Measurements from ENCODE around the gene HLA-F. TPM values are rescaled to one million over a fixed set of nuclear protein-coding genes. Genes with fewer than 3 reads are reported as not detected.

The HLA-F gene
- total RNA-seq, 2 experiments from 2014 or later: 216 to 229 TPM

DNA sequence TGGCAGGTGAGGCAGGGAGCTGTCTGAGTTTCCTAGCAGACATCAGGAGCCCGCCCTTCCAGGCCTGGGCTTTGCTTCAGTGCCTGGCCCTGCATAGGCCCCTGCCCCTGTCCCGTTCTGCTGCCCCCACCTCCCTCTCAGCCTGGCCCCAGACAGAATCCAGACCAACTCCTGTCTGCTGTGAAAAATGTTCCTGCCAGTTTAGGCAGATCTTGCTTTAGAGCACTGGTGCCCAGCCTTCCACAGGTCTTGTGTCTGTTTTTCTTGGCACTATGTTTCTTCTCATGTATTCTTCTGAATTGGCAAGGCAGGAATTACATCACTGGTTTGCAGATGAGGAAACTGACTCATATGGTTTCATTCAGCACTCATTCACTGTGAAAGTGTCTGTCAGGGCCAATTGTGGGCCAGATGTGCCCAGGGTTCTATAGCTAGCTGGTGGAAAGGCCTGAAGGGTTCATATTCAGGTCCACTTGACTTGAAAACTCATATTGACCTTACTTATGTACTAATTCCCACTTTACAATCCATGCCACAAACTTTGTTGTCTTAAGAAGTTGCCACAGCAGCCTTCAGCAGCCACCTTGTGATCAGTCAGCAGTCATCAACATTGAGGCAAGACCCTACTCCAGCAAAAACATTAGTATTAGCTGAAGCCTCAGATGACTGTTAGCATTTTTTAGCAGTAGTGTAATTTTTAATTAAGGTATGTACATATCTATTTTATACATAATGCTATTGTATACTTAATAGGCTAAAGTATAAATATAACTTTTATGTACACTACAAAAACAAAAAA is 40.5 kb downstream of the HLA-F start:
- intact Hi-C loops (cut with DNase I, micrococcal nuclease): no loop called here
- ChIA-PET CTCF (interaction anchor here (1.1 to 1.5 kb wide), 4 partner anchors 10 to 100 kb away, joined by 3 read pairs; no protein-coding TSS in a partner anchor), POLR2A (no interaction called here)
- peaks cover 9% of the 10 kb centered on the region for H3K27me3 Mint-ChIP-seq
- DNase-seq: peak; percentile 65
- peak overlapping the region; percentile 1 for H3K27ac Mint-ChIP-seq
- H3K9me3 Mint-ChIP-seq (ENCODE audit: low read depth): no peaks in the 10 kb centered on the region
- no peaks in the 10 kb centered on the region for H3K36me3 Mint-ChIP-seq (ENCODE audit: low read depth)
- peak; percentile 94 for ATAC-seq
- no peak overlapping the region for H3K4me3 Mint-ChIP-seq
- peaks cover 11% of the 10 kb centered on the region for H3K4me1 Mint-ChIP-seq

DNA sequence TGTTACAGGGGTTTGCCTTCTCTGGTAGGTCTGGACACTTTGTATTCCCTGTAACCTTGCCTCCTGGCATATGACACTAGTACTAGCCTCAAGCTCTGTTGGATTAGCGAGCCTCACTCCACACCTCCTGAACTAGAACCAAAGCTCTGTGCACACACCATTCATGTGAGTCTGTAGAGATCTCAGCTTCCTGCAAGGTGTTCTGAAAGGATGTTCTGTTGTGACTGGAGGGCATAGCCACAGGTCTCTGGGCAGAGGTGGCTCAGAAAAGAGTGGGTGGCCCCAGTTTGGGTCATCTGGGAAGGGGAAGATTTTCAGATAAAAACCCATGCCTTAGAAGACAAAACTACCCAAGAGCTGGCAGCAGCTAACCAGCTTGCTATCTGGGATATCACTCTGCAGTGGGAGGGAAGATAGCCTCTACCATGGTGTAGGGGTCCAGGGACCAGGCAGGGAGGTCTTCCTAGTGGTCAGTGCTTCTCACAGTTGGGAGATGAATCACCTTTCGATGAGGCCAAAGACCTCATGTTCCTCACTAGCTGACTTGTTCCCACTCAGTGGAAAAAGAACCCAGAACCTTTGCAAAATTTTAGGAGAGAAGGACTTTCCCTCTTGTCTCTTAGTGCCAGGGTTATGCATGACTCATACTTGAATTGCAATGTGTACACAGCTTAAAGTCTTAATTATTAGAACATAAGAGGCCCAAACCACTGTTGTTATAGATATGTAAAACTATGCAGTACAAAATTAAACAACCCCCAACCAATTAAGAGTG is 41.4 kb downstream of the HLA-F start:
- Mint-ChIP-seq H3K27ac (no peak overlapping the region), H3K36me3 (ENCODE audit: low read depth) (no peaks in the 10 kb centered on the region), H3K9me3 (ENCODE audit: low read depth) (no peaks in the 10 kb centered on the region), H3K4me3 (no peak overlapping the region), H3K27me3 (peaks cover 9% of the 10 kb centered on the region), H3K4me1 (peaks cover 11% of the 10 kb centered on the region)
- intact Hi-C loops (cut with DNase I, micrococcal nuclease): no loop called here
- DNase-seq (no peak), ATAC-seq (peak; percentile 41)
- POLR2A ChIA-PET: no interaction called here
- CTCF ChIA-PET: interaction anchor here (1.1 to 1.5 kb wide), 4 partner anchors 11 to 101 kb away, joined by 3 read pairs; no protein-coding TSS in a partner anchor

DNA sequence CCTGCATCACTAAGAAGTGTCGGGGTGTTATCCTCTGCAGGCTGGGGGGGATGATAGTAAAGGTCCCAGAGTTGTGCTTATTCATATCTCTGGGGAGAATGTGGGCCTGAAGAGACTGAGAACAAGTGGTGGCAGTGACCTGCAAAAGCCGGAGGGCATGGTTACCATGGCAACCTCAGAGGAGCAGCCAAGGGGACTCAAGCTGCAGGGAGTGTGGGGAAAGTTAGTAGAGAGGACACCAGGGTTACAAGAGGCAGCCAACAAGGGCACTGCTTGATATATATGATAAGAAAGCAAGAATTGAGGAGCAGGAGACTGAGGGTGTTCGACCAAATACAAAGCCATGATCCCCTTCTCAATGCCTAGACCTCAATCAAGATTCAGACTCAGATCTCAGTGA is 46.1 kb downstream of the HLA-F start:
- Mint-ChIP-seq H3K36me3 (ENCODE audit: low read depth) (no peaks in the 10 kb centered on the region), H3K27me3 (peaks cover 17% of the 10 kb centered on the region), H3K9me3 (ENCODE audit: low read depth) (no peaks in the 10 kb centered on the region), H3K4me3 (no peak overlapping the region), H3K4me1 (peaks cover 3% of the 10 kb centered on the region), H3K27ac (no peak overlapping the region)
- POLR2A ChIA-PET: no interaction called here
- CTCF ChIA-PET: interaction anchor here (0.6 kb wide), 1 partner anchor 561 kb away, joined by 3 read pairs; no protein-coding TSS in a partner anchor
- intact Hi-C loops (cut with DNase I, micrococcal nuclease): no loop called here
- ATAC-seq (no peak), DNase-seq (no peak)

DNA sequence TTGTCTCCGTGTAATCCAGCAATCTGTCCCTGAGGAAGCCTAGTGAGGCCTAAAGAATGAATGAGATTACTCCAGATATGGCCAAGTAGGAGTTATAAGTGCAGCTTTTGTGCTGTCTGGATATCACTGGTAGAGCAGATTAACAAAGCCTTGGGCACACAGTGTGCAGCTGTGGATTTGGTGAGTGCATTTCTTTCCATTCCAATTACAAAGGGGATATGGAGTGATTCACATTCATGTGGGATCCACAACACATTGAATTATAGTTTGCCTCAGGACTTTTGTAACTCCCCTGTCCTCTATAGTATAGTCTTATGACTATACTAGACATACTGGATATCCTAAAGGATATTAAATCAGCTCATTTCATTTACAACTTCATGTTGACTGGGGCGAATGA is 47.1 kb downstream of the HLA-F start:
- no peaks in the 10 kb centered on the region for H3K4me1 Mint-ChIP-seq
- intact Hi-C loops (cut with DNase I, micrococcal nuclease): no loop called here
- ChIA-PET POLR2A (no interaction called here), CTCF (no interaction called here)
- no peak overlapping the region for H3K4me3 Mint-ChIP-seq
- H3K27ac Mint-ChIP-seq: no peak overlapping the region
- peaks cover 19% of the 10 kb centered on the region for H3K27me3 Mint-ChIP-seq
- no peak for DNase-seq
- H3K9me3 Mint-ChIP-seq (ENCODE audit: low read depth): no peaks in the 10 kb centered on the region
- no peak for ATAC-seq
- H3K36me3 Mint-ChIP-seq (ENCODE audit: low read depth): no peaks in the 10 kb centered on the region

DNA sequence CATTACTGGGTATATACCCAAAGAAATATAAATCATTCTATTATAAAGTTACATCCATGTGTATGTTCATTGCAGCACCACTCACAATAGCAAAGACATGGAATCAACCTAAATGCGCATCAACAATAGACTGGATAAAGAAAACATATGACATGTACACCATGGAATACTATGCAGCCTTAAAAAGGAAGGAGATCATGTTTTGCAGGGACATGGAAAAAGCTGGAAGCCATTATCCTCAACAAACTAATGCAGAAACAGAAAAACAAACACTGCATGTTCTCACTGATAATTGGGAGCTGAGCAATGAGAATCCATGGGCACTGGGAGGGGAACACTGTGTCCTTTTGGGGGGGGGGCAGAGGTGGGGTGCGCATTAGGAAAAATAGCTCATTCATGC is 53.5 kb downstream of the HLA-F start:
- no peaks in the 10 kb centered on the region for H3K4me1 Mint-ChIP-seq
- ATAC-seq: no peak
- no peaks in the 10 kb centered on the region for H3K9me3 Mint-ChIP-seq (ENCODE audit: low read depth)
- DNase-seq: no peak
- intact Hi-C loops (cut with DNase I, micrococcal nuclease): no loop called here
- H3K27ac Mint-ChIP-seq: no peak overlapping the region
- H3K27me3 Mint-ChIP-seq: peaks cover 35% of the 10 kb centered on the region
- H3K4me3 Mint-ChIP-seq: no peak overlapping the region
- H3K36me3 Mint-ChIP-seq (ENCODE audit: low read depth): no peaks in the 10 kb centered on the region
- ChIA-PET POLR2A (no interaction called here), CTCF (no interaction called here)

Other genes with a start within 250 kb of the HLA-F start
- gene MAS1L, start 235.5 kb upstream of the HLA-F start, total RNA-seq: not detected
- gene UBD, start 163.7 kb upstream of the HLA-F start, total RNA-seq: under 1 TPM in 1 of 2 experiments, not detected in 1; 0.32 TPM
- gene OR2H2, start 138.3 kb upstream of the HLA-F start, total RNA-seq: not detected
- gene GABBR1, start 90.3 kb upstream of the HLA-F start, total RNA-seq: 10 to 100 TPM; 25.8 to 35.9 TPM
- gene MOG, start 66.3 kb upstream of the HLA-F start, total RNA-seq: not detected
- not detected for gene ZFP57, start 42.3 kb upstream of the HLA-F start, total RNA-seq
- gene HLA-G, start 104.4 kb downstream of the HLA-F start, total RNA-seq: under 1 TPM; 0.35 to 0.55 TPM
- 1,000 to 10,000 TPM; 1,053 to 1,189 TPM for gene HLA-A, start 219.1 kb downstream of the HLA-F start, total RNA-seq

Data from activated CD4-positive, alpha-beta T cell treated with anti-CD3 and anti-CD28 coated beads for 36 hours (primary cell).